H1 (cell line): ENCODE results near the gene ACTL8. TPM values are rescaled to one million over a fixed set of nuclear protein-coding genes. Genes with fewer than 3 reads are reported as not detected.

Experiments used
- CTCF ChIA-PET: fragments of 300-600 bp; sonication (Branson Sonifier 250); formaldehyde crosslinking; loops from one replicate; lab custom pipeline; 2021; ENCODE audit not compliant: partially characterized antibody; lab: Charles Lee
- POLR2A ChIA-PET: fragments of 300-600 bp; sonication (Branson Sonifier 250); formaldehyde crosslinking; loops from one replicate; lab custom pipeline; 2021; ENCODE audit warnings: inconsistent platforms; ENCODE audit not compliant: partially characterized antibody; lab: Charles Lee
- DNase-seq, 2 experiments: peaks; one replicate each; pipeline versions ENCODE4 v3.0.0 to v3.0.0-alpha.2; 2010 to 2022; ENCODE audit warnings: low spot score in 2 of 2, low read depth in 1 of 2, mixed read lengths in 1 of 2
- FAIRE-seq: peaks from 2 replicates; lab custom pipeline; 2011; peaks lifted over from hg19 to GRCh38; lab: Jason Lieb, UNC
- H2AFZ ChIP-seq: 2 replicates; pipeline ENCODE4 v1.8.1; 2012; ENCODE audit warnings: low read length, inconsistent platforms
- H2AK5ac ChIP-seq: 2 replicates; pipeline ENCODE4 v1.6.1; 2013; ENCODE audit warnings: low read depth, low read length
- H2BK120ac ChIP-seq: replicated peaks from 2 replicates; pipeline ENCODE3; 2013; ENCODE audit warnings: low read depth, low read length, inconsistent platforms
- H2BK12ac ChIP-seq: 2 replicates; pipeline ENCODE4 v1.6.1; 2013; ENCODE audit warnings: low read depth, low read length
- H2BK15ac ChIP-seq: 2 replicates; pipeline ENCODE4 v1.6.1; 2013; ENCODE audit warnings: low read length
- H2BK20ac ChIP-seq: 2 replicates; pipeline ENCODE4 v1.6.1; 2013; ENCODE audit warnings: low read length
- H2BK5ac ChIP-seq: 2 replicates; pipeline ENCODE4 v1.6.1; 2013; ENCODE audit warnings: low read depth, low read length
- H3K14ac ChIP-seq: 2 replicates; pipeline ENCODE4 v1.6.1; 2013; ENCODE audit warnings: inconsistent platforms; ENCODE audit not compliant: insufficient read length
- H3K18ac ChIP-seq: 2 replicates; pipeline ENCODE4 v1.6.1; 2013; ENCODE audit warnings: low read length; ENCODE audit errors: extremely low read depth
- H3K23ac ChIP-seq: 2 replicates; pipeline ENCODE4 v1.6.1; 2013; ENCODE audit warnings: inconsistent platforms; ENCODE audit not compliant: insufficient read length
- H3K23me2 ChIP-seq: 2 replicates; pipeline ENCODE4 v1.6.1; 2013; ENCODE audit warnings: low read depth, low read length
- H3K27ac ChIP-seq: 2 replicates; pipeline ENCODE4 v1.6.1; 2011; ENCODE audit warnings: low read depth, low read length, inconsistent platforms
- H3K27me3 ChIP-seq, 4 experiments: replicated peaks in 1 of 4; 1 replicate in 1 of 4; 2 replicates in 3 of 4; pipeline versions ENCODE4 v1.6.1 to v1.8.1; 2011 to 2013; ENCODE audit warnings: low read length in 3 of 4, mild to moderate bottlenecking in 3 of 4, inconsistent platforms in 2 of 4, mixed read lengths in 2 of 4, moderate library complexity in 1 of 4; ENCODE audit not compliant: control insufficient read depth in 3 of 4, insufficient read depth in 3 of 4; ENCODE audit errors: extremely low read depth in 1 of 4
- H3K36me3 ChIP-seq, 4 experiments: 2 replicates each; pipeline versions ENCODE4 v1.6.1 to v1.8.1; 2011 to 2013; ENCODE audit warnings: mild to moderate bottlenecking in 4 of 4, low read length in 3 of 4, moderate library complexity in 2 of 4, control low read depth in 1 of 4, inconsistent platforms in 1 of 4; ENCODE audit not compliant: insufficient read depth in 4 of 4, control insufficient read depth in 2 of 4
- H3K4ac ChIP-seq: replicated peaks from 2 replicates; pipeline ENCODE3; 2013; ENCODE audit warnings: low read length, low read depth, mixed read lengths, inconsistent platforms; ENCODE audit not compliant: insufficient read length
- H3K4me1 ChIP-seq, 4 experiments: replicated peaks in 1 of 4; 1 replicate in 1 of 4; 2 replicates in 3 of 4; pipeline versions ENCODE4 v1.6.1 to v1.8.1; 2011 to 2013; ENCODE audit warnings: low read length in 3 of 4, inconsistent platforms in 2 of 4, mixed read lengths in 1 of 4; ENCODE audit not compliant: insufficient read depth in 4 of 4, control insufficient read depth in 3 of 4
- H3K4me2 ChIP-seq, 2 experiments: 2 replicates each; pipeline versions ENCODE4 v1.6.1 to v1.8.1; 2011 to 2013; ENCODE audit warnings: low read depth in 2 of 2, low read length in 2 of 2, control low read depth in 1 of 2, inconsistent platforms in 1 of 2, mild to moderate bottlenecking in 1 of 2; ENCODE audit not compliant: insufficient read depth in 1 of 2
- H3K4me3 ChIP-seq, 4 experiments: fragments of 200-600, 300-600 bp in 1 of 4; sonication (generic), shearing (Covaris generic), sonication (Bioruptor Twin) in 1 of 4; 2 replicates each; pipeline versions ENCODE4 v1.5.1 to v1.8.1; 2011 to 2016; ENCODE audit warnings: low read length in 4 of 4, low read depth in 3 of 4, control low read depth in 2 of 4, inconsistent platforms in 2 of 4, mild to moderate bottlenecking in 2 of 4, mixed read lengths in 1 of 4, moderate library complexity in 1 of 4; ENCODE audit not compliant: insufficient read depth in 2 of 4; ENCODE audit errors: extremely low read depth in 1 of 4
- H3K56ac ChIP-seq: replicated peaks from 2 replicates; pipeline ENCODE3; 2013; ENCODE audit warnings: low read depth, mild to moderate bottlenecking, mixed read lengths, low read length, inconsistent platforms; ENCODE audit not compliant: insufficient read length
- H3K79me1 ChIP-seq: 2 replicates; pipeline ENCODE4 v1.6.1; 2013; ENCODE audit warnings: low read depth, low read length, control low read depth
- H3K79me2 ChIP-seq, 2 experiments: 2 replicates each; pipeline versions ENCODE4 v1.6.1 to v1.8.1; 2012 to 2013; ENCODE audit warnings: low read length in 2 of 2, mild to moderate bottlenecking in 2 of 2, inconsistent platforms in 1 of 2; ENCODE audit not compliant: insufficient read depth in 2 of 2, control insufficient read depth in 1 of 2
- H3K9ac ChIP-seq, 4 experiments: replicated peaks in 1 of 4; 1 replicate in 1 of 4; 2 replicates in 3 of 4; pipeline versions ENCODE4 v1.6.1 to v1.8.1; 2011 to 2013; ENCODE audit warnings: low read depth in 3 of 4, low read length in 3 of 4, control low read depth in 2 of 4, mild to moderate bottlenecking in 2 of 4, moderate library complexity in 2 of 4, inconsistent platforms in 1 of 4; ENCODE audit errors: extremely low read depth in 1 of 4
- H3K9me3 ChIP-seq, 2 experiments: 2 replicates each; pipeline versions ENCODE4 v1.6.1 to v1.8.1; 2012 to 2013; ENCODE audit warnings: mild to moderate bottlenecking in 2 of 2, moderate library complexity in 2 of 2, control low read depth in 1 of 2, inconsistent platforms in 1 of 2, low read depth in 1 of 2, low read length in 1 of 2, mixed read lengths in 1 of 2; ENCODE audit not compliant: insufficient read depth in 2 of 2
- H4K20me1 ChIP-seq, 2 experiments: replicated peaks in 1 of 2; 2 replicates each; pipeline versions ENCODE3 to v1.8.1; 2011 to 2013; ENCODE audit warnings: inconsistent platforms in 2 of 2, low read length in 2 of 2, mild to moderate bottlenecking in 1 of 2; ENCODE audit not compliant: insufficient read depth in 2 of 2, control insufficient read depth in 1 of 2
- H4K5ac ChIP-seq: 2 replicates; pipeline ENCODE4 v1.6.1; 2013; ENCODE audit warnings: low read length, low read depth, mixed read lengths, inconsistent platforms; ENCODE audit not compliant: insufficient read length
- H4K8ac ChIP-seq: 2 replicates; pipeline ENCODE4 v1.8.0; 2013; ENCODE audit warnings: mild to moderate bottlenecking, moderate library complexity, low read length, inconsistent platforms; ENCODE audit not compliant: insufficient read depth; ENCODE audit errors: extremely low read depth
- H4K91ac ChIP-seq: replicated peaks from 2 replicates; pipeline ENCODE3; 2013; ENCODE audit warnings: low read length, mixed read lengths, inconsistent platforms; ENCODE audit not compliant: insufficient read length
- JUN ChIP-seq: IDR thresholded peaks from 2 replicates; pipeline ENCODE4 v1.6.1; 2011; ENCODE audit warnings: low read depth, mild to moderate bottlenecking, improper control_type of control experiment, low read length
- RAD21 ChIP-seq, 2 experiments: IDR thresholded peaks in 1 of 2; conservative IDR thresholded peaks in 1 of 2; 2 replicates each; pipeline ENCODE4 v1.6.1; 2011; ENCODE audit warnings: low read depth in 2 of 2, low read length in 2 of 2, improper control_type of control experiment in 1 of 2, inconsistent platforms in 1 of 2, mild to moderate bottlenecking in 1 of 2, moderate library complexity in 1 of 2
- WGBS, 2 experiments: shearing (Covaris generic) in 1 of 2; methylation state at CpG; one replicate each; pipeline versions ENCODE4 v1.1.6 to v1.1.7; 2013 to 2015; ENCODE audit warnings: low lambda C conversion rate in 2 of 2, mixed read lengths in 2 of 2, inconsistent platforms in 1 of 2, low coverage in 1 of 2, missing lambda C conversion rate in 1 of 2; ENCODE audit not compliant: insufficient replicate concordance in 2 of 2, insufficient coverage in 1 of 2, insufficient read length in 1 of 2; ENCODE audit errors: extremely low coverage in 1 of 2, missing lambda C conversion rate in 1 of 2; 5-methylcytosine and 5-hydroxymethylcytosine counted together
- polyA plus RNA-seq, 7 experiments: library from polyadenylated mRNA; depleted of rRNA in 3 of 7; stranded (reverse) in 5 of 7; unstranded in 2 of 7; fragments of >200 nt in 5 of 7; fragments of 200-250 nt in 2 of 7; gene quantifications; 1 replicate in 5 of 7; 2 replicates in 1 of 7; 4 replicates in 1 of 7; pipeline versions ENCODE4 v1.2.1 to v1.2.3, GENCODE V29; 2011 to 2013; ENCODE audit warnings: missing spikeins in 2 of 7, mixed read lengths in 2 of 7
- total RNA-seq: library from RNA; stranded (reverse); fragmentation: NEBNext Ultra II Directional; extraction: Animal tissue kit (Norgen Biotek cat#: 25700); gene quantifications from 2 replicates; pipeline ENCODE4 v1.2.1, GENCODE V29; 2021

ACTL8 gene
- total and polyA plus RNA-seq, 2 of the 8 experiments (the other 6 are each of a cell fraction or from before 2014, with no cell fraction given) = 0.33 to 0.47 TPM

- Histone ChIP-seq H3K79me1 (no peaks in the 10 kb centered on the region), H3K4me3 (no peak overlapping the region), H3K18ac (no peak overlapping the region; the same call in 1 of the 2 replicates), H3K4me2 (no peak overlapping the region), H3K27me3 (0 out of 7 replicates have a peak, but pooled peaks cover 0 to 3% (median 0%) of the 10 kb centered on the region in 4 experiments), H3K4ac (no peak overlapping the region), H3K56ac (no peak overlapping the region), H3K9ac (no peak overlapping the region), H2AK5ac (no peak overlapping the region), H2BK20ac (no peak overlapping the region), H4K8ac (no peak overlapping the region), H2AFZ (no peak overlapping the region), H2BK15ac (no peak overlapping the region), H3K79me2 (no peaks in the 10 kb centered on the region), H3K23ac (no peak overlapping the region), H3K23me2 (no peaks in the 10 kb centered on the region), H4K91ac (no peak overlapping the region), H3K9me3 (peaks cover 16 to 17% of the 10 kb centered on the region in 2 experiments), H3K27ac (no peak overlapping the region), H3K4me1 (no peaks in the 10 kb centered on the region; a peak in 1 of 7 replicates), H2BK5ac (no peak overlapping the region), H4K5ac (no peak overlapping the region), H3K14ac (no peak overlapping the region), H3K36me3 (no peaks in the 10 kb centered on the region), H2BK12ac (no peak overlapping the region), H4K20me1 (no peaks in the 10 kb centered on the region), H2BK120ac (no peak overlapping the region)
- TF ChIP-seq RAD21 (IDR thresholded peaks at IDR 0.05 in 1 of 2, conservative IDR thresholded peaks at IDR 0.05 in 1 of 2; ENCODE audit: low read depth in 2 of 2, low read length in 2 of 2) = peak in 1 of 2 experiments; percentile 28; a peak in 1 of 4 replicates
- no peak for TF ChIP-seq JUN
- POLR2A ChIA-PET = interaction anchor here (0.6 to 1.3 kb wide), 2 partner anchors 10 to 294 kb away, joined by 3 to 4 read pairs; no protein-coding TSS in a partner anchor
- 79% methylated on average over 8 of the region's 8 CpGs; no CpG with 5 or more reads in 1 of the 2 experiments for WGBS, 2 experiments
- DNase-seq (no peak), FAIRE-seq (no peak)
- CTCF ChIA-PET = interaction anchor here (0.6 to 6.4 kb wide), 13 partner anchors 10 to 820 kb away, joined by 3 to 27 read pairs (median 3); no protein-coding TSS in a partner anchor
Measured at GRCh38 chr1:17763417-17763816, 8.3 kb downstream of the ACTL8 start.
